ENCODE measurements around the gene ADAMTS15.

ADAMTS15 gene

GRCh38 chr11:130418210-130418609 is 30.2 kb upstream of the ADAMTS15 start:
- no peak for DNase-seq

GRCh38 chr11:130418756-130419155 is 29.7 kb upstream of the ADAMTS15 start:
- no peak for DNase-seq

GRCh38 chr11:130420478-130421198 is 27.8 kb upstream of the ADAMTS15 start:
- no peak for DNase-seq

- no peak for DNase-seq
Observed at GRCh38 chr11:130421199-130421585, 27.3 kb upstream of the ADAMTS15 start.

- DNase-seq = no peak
Observed at GRCh38 chr11:130421697-130422096, 26.7 kb upstream of the ADAMTS15 start.

GRCh38 chr11:130422251-130422995 is 26.0 kb upstream of the ADAMTS15 start:
- DNase-seq = no peak

GRCh38 chr11:130423541-130424142 is 24.8 kb upstream of the ADAMTS15 start:
- no peak for DNase-seq

- no peak for DNase-seq
Observed at GRCh38 chr11:130424613-130425140, 23.8 kb upstream of the ADAMTS15 start.

GRCh38 chr11:130425156-130425555 is 23.3 kb upstream of the ADAMTS15 start:
- DNase-seq = no peak

- DNase-seq = no peak
Observed at GRCh38 chr11:130426223-130426836, 22.1 kb upstream of the ADAMTS15 start.

- DNase-seq = no peak
Observed at GRCh38 chr11:130426837-130427341, 21.6 kb upstream of the ADAMTS15 start.

GRCh38 chr11:130427581-130428315 is 20.7 kb upstream of the ADAMTS15 start:
- no peak for DNase-seq

GRCh38 chr11:130428316-130429119 is 19.9 kb upstream of the ADAMTS15 start, which contains the start of gene ADAMTS8:
Gene ADAMTS8 (minus strand): TSS chr11:130428609. CDS start chr11:130428286, 323 bp downstream.
- DNase-seq = no peak

- DNase-seq = no peak
Observed at GRCh38 chr11:130429120-130429681, 19.2 kb upstream of the ADAMTS15 start.

GRCh38 chr11:130429983-130430382 is 18.5 kb upstream of the ADAMTS15 start:
- DNase-seq = no peak

- peak; percentile 32 for DNase-seq
Observed at GRCh38 chr11:130431331-130431773, 17.1 kb upstream of the ADAMTS15 start.

GRCh38 chr11:130431801-130432200 is 16.6 kb upstream of the ADAMTS15 start:
- no peak for DNase-seq

GRCh38 chr11:130433357-130433756 is 15.1 kb upstream of the ADAMTS15 start:
- DNase-seq = no peak

GRCh38 chr11:130434521-130435223 is 13.8 kb upstream of the ADAMTS15 start:
- DNase-seq = peak; percentile 42

GRCh38 chr11:130435671-130436070 is 12.8 kb upstream of the ADAMTS15 start:
- DNase-seq = no peak
